Uterus (tissue), 2 donors: Measurements from ENCODE around the gene TAOK3.

Source experiments
- POLR2A ChIP-seq, 2 donors: fragments of 450-650 bp; IDR thresholded peaks; one replicate each; pipeline ENCODE4 v1.6.1; 2016; ENCODE audit warnings: antibody characterized with exemption in 2 of 2, mild to moderate bottlenecking in 1 of 2, moderate library complexity in 1 of 2
- TF ChIP-seq, protein P1 (sequence below), 4 experiments: fragments of 200-600 bp in 2 of 4; fragments of 450-650 bp in 2 of 4; sonication (generic) in 2 of 4; IDR thresholded peaks; one replicate each; pipeline ENCODE4 v1.5.1; 2016 to 2019; ENCODE audit warnings: antibody characterized with exemption in 4 of 4, mild to moderate bottlenecking in 2 of 4, moderate library complexity in 1 of 4

DNA sequence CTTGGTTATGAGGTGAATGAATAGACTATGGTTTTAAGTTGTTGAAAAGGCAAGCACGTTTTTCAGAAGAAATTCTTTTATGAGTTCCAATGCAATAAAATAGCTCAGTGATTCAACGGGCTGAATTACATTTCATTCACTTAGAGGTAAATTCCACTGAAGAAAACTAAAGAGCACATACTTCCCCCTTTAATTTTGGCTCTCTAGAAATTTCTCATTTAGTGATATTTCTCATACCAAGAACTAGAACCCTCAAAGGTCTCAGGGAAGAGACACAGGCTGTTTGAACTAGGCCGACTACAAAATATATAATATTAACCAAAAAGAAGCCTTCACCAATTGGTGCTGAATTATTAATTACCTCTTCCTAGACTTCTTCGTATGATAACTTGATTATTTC is 68.6 kb downstream of the TAOK3 start:
- TF ChIP-seq POLR2A (IDR thresholded peaks at IDR 0.05): no peak
- TF ChIP-seq, protein P1, sequence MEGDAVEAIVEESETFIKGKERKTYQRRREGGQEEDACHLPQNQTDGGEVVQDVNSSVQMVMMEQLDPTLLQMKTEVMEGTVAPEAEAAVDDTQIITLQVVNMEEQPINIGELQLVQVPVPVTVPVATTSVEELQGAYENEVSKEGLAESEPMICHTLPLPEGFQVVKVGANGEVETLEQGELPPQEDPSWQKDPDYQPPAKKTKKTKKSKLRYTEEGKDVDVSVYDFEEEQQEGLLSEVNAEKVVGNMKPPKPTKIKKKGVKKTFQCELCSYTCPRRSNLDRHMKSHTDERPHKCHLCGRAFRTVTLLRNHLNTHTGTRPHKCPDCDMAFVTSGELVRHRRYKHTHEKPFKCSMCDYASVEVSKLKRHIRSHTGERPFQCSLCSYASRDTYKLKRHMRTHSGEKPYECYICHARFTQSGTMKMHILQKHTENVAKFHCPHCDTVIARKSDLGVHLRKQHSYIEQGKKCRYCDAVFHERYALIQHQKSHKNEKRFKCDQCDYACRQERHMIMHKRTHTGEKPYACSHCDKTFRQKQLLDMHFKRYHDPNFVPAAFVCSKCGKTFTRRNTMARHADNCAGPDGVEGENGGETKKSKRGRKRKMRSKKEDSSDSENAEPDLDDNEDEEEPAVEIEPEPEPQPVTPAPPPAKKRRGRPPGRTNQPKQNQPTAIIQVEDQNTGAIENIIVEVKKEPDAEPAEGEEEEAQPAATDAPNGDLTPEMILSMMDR (IDR thresholded peaks at IDR 0.05): no peak
